ENCODE measurements around the gene C1QL3. TPM values are rescaled to one million over a fixed set of nuclear protein-coding genes. Genes with fewer than 3 reads are reported as not detected.

Gene C1QL3
- total RNA-seq, 6 experiments from 2014 or later: not detected

GRCh38 chr10:16536155-16536554 is 14.5 kb upstream of the C1QL3 start:
- Mint-ChIP-seq H3K36me3 (ENCODE audit: low read depth) (no peaks in the 10 kb centered on the region), H3K4me1 (ENCODE audit: low read depth) (no peaks in the 10 kb centered on the region), H3K27me3 (ENCODE audit: insufficient read depth) (peaks cover 3% of the 10 kb centered on the region), H3K27ac (no peak overlapping the region), H3K4me3 (no peak overlapping the region), H3K9me3 (no peaks in the 10 kb centered on the region)
- TF ChIP-seq, protein P1, sequence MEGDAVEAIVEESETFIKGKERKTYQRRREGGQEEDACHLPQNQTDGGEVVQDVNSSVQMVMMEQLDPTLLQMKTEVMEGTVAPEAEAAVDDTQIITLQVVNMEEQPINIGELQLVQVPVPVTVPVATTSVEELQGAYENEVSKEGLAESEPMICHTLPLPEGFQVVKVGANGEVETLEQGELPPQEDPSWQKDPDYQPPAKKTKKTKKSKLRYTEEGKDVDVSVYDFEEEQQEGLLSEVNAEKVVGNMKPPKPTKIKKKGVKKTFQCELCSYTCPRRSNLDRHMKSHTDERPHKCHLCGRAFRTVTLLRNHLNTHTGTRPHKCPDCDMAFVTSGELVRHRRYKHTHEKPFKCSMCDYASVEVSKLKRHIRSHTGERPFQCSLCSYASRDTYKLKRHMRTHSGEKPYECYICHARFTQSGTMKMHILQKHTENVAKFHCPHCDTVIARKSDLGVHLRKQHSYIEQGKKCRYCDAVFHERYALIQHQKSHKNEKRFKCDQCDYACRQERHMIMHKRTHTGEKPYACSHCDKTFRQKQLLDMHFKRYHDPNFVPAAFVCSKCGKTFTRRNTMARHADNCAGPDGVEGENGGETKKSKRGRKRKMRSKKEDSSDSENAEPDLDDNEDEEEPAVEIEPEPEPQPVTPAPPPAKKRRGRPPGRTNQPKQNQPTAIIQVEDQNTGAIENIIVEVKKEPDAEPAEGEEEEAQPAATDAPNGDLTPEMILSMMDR (IDR thresholded peaks at IDR 0.05): no peak
- DNase-seq: no peak

- Mint-ChIP-seq H3K4me1 (ENCODE audit: low read depth) (no peaks in the 10 kb centered on the region), H3K27me3 (ENCODE audit: insufficient read depth) (peaks cover 9% of the 10 kb centered on the region), H3K4me3 (no peak overlapping the region), H3K9me3 (no peaks in the 10 kb centered on the region), H3K27ac (no peak overlapping the region), H3K36me3 (ENCODE audit: low read depth) (no peaks in the 10 kb centered on the region)
- DNase-seq: no peak
- TF ChIP-seq, protein P1 (IDR thresholded peaks at IDR 0.05): no peak
Observed at GRCh38 chr10:16529853-16530252, 8.2 kb upstream of the C1QL3 start.

DNA sequence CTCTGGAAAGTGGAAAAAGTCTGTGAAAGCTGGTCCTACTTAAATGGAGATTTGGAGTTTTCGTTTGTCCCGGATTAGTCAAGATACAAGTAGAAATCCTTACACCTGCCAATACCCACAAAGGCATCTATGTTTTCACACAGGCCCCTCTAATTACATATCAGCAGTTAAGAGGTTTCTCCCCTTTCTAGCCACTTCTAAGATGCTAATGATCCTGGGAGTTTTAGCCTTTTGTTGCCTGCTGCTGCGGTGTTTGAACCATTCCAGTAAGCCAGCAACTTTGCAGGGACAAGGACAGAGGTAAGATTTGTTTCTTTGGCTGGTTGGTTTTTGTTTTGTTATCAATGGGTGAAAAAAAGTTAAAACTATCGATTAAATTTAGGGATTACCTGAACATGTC is 5.8 kb upstream of the C1QL3 start:
- H3K9me3 Mint-ChIP-seq: no peaks in the 10 kb centered on the region
- H3K4me3 Mint-ChIP-seq: no peak overlapping the region
- DNase-seq: no peak
- H3K27me3 Mint-ChIP-seq (ENCODE audit: insufficient read depth): peaks cover 29% of the 10 kb centered on the region
- H3K4me1 Mint-ChIP-seq (ENCODE audit: low read depth): no peaks in the 10 kb centered on the region
- H3K36me3 Mint-ChIP-seq (ENCODE audit: low read depth): no peaks in the 10 kb centered on the region
- TF ChIP-seq, protein P1 (IDR thresholded peaks at IDR 0.05): no peak
- H3K27ac Mint-ChIP-seq: no peak overlapping the region

DNA sequence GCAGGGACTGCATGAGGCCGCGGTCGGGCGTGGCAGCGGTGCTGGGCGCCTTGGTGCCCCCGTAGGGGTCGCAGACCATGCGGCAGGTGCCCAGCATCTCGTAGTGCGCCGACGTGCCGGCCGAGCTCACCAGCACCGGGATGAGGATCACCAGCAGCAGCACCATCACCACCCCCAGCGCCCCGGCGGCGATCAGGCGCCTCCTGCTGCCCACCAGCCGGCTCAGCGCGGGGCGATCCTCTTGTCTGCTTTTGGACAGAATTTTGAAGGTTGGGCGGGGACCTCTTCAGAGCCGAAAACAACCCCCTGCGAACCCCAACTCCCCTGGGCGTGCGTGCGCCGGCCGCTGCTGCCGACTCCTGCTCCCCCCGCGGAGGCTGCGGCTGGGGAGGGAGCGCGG is 779 bp downstream of the C1QL3 start:
- Mint-ChIP-seq H3K4me3 (no peak overlapping the region), H3K27ac (no peak overlapping the region), H3K9me3 (no peaks in the 10 kb centered on the region), H3K27me3 (ENCODE audit: insufficient read depth) (peaks cover 40% of the 10 kb centered on the region), H3K4me1 (ENCODE audit: low read depth) (peaks cover 6% of the 10 kb centered on the region), H3K36me3 (ENCODE audit: low read depth) (0 out of 2 replicates have a peak, but pooled peaks cover 3% of the 10 kb centered on the region)
- TF ChIP-seq, protein P1 (IDR thresholded peaks at IDR 0.05): no peak
- DNase-seq: no peak

GRCh38 chr10:16519908-16520861 is 1.5 kb downstream of the C1QL3 start:
- Mint-ChIP-seq H3K27ac (no peak overlapping the region), H3K9me3 (no peaks in the 10 kb centered on the region), H3K27me3 (ENCODE audit: insufficient read depth) (peaks cover 40% of the 10 kb centered on the region), H3K4me3 (peak overlapping the region; percentile 50), H3K4me1 (ENCODE audit: low read depth) (peaks cover 6% of the 10 kb centered on the region), H3K36me3 (ENCODE audit: low read depth) (0 out of 2 replicates have a peak, but pooled peaks cover 3% of the 10 kb centered on the region)
- DNase-seq: no peak
- TF ChIP-seq, protein P1 (IDR thresholded peaks at IDR 0.05): no peak
